ENCODE measurements around the gene COL6A2.
A peak's percentile ranks its signal among the peaks of the same experiment; 100 is the strongest.

The COL6A2 gene

DNA sequence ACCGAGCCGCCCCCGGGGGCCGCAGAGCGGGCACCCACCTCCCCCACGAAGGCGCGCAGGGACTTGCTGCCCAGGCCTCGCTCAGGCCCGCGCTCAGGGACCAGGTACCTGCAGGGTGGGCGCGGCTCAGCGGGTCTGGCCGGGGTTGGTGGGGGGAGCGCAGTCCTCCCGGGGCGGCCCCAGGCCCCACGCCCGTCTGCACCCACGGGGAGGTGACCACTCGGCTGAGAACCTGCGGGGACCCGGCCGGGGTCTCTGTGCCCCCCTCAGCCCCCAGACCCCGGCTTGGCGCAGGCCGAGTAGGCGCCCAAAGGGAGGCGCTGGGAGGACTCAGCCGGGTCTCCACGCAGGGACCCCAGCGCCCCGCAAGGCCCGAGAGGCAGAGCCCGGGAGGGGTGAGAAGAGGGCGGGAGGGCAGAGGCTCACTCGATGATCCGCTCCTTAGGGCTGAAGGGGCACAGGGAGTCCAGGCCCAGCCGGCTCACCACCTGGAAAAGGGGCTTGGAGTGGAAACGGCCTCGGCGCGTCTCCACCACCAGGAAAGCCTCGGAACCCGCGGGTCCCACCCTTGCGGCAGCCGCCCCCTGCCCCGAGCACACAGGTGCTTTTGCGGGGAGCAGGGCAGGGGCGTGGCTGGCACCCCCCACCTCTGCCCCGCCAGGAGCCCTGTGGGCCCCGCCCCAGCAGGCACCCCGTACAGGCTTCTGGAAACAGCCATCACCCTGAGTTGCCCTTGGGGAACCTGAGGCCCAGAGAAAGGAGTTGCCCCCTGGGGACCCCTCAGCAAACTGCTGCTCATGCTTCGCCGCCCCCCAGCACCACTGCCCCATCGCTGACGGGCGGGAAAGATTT is 48.2 kb downstream of the COL6A2 start:
- no peak for DNase-seq

DNA sequence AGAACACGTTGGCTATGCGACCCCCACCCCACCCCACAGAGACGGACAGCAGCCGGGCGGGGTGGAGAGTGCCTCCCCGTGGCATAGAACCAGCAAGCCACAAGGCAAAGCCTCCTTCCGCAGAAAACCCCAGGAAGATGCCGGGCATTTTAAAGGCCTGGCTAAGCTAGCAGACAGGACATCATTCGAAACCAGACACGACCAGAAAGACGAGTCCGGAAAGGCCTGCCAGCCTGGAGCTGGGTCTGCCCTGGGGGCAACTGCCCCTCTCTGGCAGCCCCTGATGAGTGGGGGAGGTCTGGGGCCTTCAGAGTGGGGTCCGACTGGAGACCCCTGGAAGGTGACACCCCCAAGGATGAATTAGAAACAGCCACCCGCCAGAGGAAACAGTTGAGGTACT is 48.9 kb downstream of the COL6A2 start:
- DNase-seq = no peak

- DNase-seq = peak; percentile 6
Measured at GRCh38 chr21:46147429-46147828, 49.5 kb downstream of the COL6A2 start.

GRCh38 chr21:46148106-46148505 is 50.2 kb downstream of the COL6A2 start:
- no peak for DNase-seq

DNA sequence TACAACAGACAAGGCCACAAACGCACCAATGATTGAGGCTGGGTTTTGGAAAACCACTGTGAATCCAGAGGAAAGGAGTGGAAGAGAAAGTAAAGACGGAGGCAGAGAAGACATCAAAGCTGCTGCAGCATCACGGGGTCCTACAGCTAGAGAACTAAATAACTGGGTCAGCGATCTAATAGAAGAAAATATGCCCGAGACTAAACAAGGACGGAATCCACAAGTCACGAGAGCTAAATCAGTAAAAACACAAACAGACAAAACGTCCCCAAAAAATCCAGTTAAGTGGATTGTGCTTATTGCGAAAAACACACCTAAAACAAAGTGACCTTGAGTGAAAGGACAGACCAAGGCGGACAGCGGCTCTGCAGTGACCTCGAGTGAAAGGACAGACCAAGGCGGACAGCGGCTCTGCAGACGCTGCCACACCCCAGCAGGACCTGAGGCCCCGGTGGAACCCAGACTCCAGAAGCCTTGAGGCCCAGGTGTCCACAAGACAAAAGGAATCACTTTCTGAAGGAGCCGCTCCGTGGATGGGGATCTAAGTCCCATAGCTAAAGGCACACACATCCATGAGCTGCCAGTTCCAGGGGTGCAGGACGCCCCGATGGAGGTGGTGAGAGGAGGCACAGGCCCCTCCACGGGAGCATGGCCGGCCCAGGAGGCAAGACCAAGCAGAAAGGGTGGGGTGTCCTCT is 51.4 kb downstream of the COL6A2 start:
- no peak for DNase-seq

GRCh38 chr21:46150073-46150472 is 52.2 kb downstream of the COL6A2 start:
- no peak for DNase-seq

- no peak for DNase-seq
Measured at GRCh38 chr21:46150491-46151121, 52.7 kb downstream of the COL6A2 start.

GRCh38 chr21:46151261-46151988 is 53.5 kb downstream of the COL6A2 start:
- DNase-seq = no peak

GRCh38 chr21:46151989-46152926 is 54.3 kb downstream of the COL6A2 start:
- no peak for DNase-seq

DNA sequence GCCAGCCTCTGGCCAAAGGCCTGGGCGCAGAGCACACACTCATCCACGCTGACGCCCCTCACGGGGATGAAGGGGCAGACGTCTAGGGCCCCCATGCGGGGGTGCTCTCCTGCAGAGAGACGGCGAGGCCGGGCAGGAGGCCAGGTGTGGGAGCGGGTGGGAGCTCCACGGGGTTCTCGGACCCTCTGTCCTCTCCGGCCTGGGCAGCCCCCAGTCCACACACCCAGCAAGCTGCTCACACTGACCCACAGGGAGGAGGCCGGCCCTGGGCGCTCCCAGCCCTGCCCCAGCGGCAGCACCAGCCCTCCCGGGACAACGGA is 55.0 kb downstream of the COL6A2 start:
- DNase-seq = no peak

- DNase-seq = no peak
Measured at GRCh38 chr21:46153247-46154154, 55.6 kb downstream of the COL6A2 start.

GRCh38 chr21:46154155-46154954 is 56.4 kb downstream of the COL6A2 start:
- no peak for DNase-seq

- no peak for DNase-seq
Measured at GRCh38 chr21:46154955-46155513, 57.1 kb downstream of the COL6A2 start.

DNA sequence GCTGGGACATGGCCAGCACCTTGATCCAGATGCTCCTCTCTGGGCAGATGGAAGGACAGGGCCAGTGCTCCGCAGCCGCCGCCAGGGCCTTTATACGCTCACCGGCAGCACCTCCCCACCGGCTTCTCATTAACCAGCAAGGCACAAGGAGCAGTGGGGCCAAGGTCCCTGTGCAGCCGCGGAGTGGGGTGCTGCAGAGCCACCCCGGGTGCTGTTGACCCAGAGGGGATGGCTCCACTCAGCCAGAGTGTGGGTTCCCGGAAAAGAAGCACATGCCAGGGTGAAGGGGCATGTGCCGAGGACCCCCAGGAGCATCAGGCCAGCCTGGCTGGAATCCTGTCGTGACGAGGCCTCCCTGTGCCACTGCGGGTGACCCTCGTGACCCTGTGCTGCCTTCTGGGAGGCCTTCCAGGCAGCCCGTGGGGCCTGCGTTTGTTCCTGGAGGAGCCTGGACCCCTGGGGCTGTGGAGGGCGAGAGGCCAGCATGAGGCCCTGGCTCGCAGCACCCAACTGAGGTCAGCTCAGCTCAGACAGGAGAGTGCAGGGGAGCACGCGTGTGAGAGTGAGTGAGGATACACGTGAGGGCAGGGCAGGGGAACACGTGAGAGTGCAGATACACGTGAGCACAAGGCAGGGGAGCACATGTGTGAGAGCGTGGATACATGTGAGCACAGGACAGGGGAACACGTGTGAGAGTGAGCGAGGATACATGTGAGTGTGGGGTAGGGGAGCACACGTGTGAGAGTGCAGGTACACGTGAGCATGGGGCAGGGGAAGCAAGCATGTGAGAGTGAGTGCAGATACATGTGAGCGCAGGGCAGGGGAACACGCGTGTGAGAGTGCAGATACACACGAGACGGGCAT is 57.8 kb downstream of the COL6A2 start, which contains the start of gene FTCD:
Gene FTCD, minus strand, starts transcription at position 66 of the 864 bp plus-strand sequence. Its CDS starts 56 bp downstream, at position 10.
- no peak for DNase-seq

DNA sequence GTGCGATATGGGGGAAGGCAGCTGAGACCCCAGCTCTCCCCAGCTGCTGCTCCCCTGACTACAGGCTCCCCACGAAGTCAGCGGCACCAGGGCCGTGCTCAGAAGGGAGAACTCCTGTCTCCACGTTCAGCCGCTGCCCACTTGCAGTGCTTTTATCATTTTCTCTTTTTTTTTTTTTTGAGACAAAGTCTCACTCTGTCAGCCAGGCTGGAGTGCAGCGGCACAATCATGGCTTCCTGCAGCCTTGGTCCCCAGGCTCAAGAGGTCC is 58.4 kb downstream of the COL6A2 start:
- no peak for DNase-seq

DNA sequence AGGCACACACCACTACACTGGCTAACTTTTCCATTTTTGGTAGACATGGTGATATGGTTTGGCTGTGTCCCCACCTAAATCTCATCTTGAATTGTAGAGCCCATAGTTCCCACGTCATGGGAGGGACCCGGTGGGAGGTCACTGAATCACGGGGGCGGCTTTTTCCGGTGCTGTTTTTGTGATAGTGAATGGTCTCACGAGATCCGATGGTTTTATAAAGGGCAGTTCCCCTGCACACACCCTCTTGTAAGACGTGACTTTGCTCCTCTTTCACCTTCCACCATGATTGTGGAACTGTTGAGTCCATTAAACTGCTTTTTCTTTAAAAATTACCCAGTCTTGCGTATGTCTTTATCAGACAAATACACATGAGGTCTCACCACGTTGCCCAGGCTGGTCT is 58.8 kb downstream of the COL6A2 start:
- DNase-seq = no peak

DNA sequence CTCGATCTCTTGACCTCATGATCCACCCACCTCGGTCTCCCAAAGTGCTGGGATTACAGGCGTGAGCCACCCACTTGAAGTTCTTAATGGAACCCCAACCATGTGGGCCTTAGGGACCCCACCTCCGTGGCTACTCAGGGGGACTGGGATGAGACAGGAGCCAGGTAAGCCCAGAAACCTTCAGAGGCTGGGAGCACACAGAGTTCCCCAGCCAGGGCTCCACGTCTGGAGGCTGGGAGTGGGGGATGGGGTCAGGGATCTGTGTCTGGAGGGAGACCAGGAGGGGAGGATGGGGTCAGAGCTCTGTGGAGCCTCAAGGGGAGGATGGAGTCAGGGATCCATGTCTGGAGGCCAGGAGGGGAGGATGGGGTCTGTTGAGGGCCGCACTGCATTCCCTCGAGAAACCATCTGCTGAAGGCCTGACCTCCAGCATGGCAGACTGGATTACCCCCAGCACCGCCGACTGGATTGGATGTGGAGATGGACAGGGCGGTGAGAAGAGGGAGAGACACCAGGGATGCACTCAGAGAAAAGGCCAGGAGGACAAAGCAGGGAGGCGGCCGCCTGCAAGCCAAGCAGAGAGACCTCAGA is 59.6 kb downstream of the COL6A2 start:
- no peak for DNase-seq

DNA sequence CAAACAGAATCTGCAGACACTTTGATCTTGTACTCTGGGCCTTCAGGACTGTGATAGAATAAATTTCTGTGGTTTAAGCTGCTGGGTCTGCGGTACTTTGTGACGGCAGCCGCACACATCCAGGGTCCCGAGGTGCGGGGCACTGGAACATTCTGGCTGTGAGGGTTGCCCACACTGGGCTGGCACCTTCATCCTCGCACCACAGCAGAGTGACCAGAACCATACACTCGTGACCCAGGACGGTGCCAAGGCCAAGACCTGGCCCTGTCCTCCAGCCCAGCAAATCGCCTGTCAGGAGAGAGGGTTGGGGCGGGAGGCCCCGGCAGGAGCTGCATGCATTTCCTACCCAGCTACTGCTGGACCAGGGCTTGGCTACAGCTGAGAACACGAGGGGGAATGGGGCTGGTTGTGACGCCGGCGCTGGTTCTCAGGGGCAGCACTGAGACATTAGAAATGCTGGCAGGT is 60.1 kb downstream of the COL6A2 start:
- no peak for DNase-seq

Measured in NCI-H1048 (cell line).